Endothelial cell of umbilical vein (primary cell): ENCODE results near the gene PPFIBP2.

Experiments
- JUN ChIP-seq: IDR thresholded peaks from 2 replicates; pipeline ENCODE4 v1.6.1; 2011; ENCODE audit warnings: borderline replicate concordance, low read depth; ENCODE audit not compliant: insufficient read length, insufficient read depth
- POLR2AphosphoS5 ChIP-seq: IDR thresholded peaks from 2 replicates; pipeline ENCODE4 v1.6.1; 2012; ENCODE audit warnings: low read depth, mild to moderate bottlenecking, control low read depth, low read length, moderate library complexity; ENCODE audit not compliant: insufficient read depth
- TF ChIP-seq, protein P1 (sequence below), 2 donors: IDR thresholded peaks; 1 replicate in 1 of 2; 2 replicates in 1 of 2; pipeline ENCODE4 v1.5.1; 2011; ENCODE audit warnings: low read length in 2 of 2, mild to moderate bottlenecking in 2 of 2, moderate library complexity in 2 of 2, control low read depth in 1 of 2, inconsistent platforms in 1 of 2, low read depth in 1 of 2; ENCODE audit not compliant: insufficient read depth in 1 of 2; ENCODE audit errors: extremely low read depth in 1 of 2

DNA sequence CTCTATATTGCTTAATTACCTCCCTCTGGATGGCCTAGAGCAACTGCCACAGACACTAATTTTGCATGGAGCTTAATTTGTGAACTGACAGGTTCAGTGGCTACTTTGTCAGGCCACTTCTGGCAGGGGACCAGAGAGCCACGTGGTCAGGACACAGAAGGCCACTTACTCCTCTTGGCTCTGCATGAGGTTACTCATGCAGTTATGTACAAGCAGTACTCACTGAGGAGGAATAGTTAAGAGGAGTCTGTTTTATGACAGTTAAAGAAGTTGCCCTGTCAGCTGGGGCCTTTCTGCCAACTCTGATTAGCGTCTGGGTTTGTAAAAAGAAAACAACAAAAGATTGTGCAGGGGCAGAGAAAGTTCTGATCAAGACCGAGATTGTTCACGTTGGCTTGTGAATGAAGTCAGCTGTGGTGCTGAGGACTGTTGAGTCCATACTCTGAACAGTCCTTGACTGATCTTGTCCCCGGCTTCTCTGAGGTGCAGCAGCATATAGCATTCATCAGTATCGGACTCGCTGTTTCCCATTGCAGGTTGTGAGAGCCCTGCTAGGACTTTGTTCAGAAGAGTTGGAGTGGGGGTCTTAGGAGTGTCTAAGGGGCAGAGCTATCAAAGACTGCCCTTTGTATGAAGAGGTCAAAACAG is 41.4 kb downstream of the PPFIBP2 start:
- TF ChIP-seq, protein P1, sequence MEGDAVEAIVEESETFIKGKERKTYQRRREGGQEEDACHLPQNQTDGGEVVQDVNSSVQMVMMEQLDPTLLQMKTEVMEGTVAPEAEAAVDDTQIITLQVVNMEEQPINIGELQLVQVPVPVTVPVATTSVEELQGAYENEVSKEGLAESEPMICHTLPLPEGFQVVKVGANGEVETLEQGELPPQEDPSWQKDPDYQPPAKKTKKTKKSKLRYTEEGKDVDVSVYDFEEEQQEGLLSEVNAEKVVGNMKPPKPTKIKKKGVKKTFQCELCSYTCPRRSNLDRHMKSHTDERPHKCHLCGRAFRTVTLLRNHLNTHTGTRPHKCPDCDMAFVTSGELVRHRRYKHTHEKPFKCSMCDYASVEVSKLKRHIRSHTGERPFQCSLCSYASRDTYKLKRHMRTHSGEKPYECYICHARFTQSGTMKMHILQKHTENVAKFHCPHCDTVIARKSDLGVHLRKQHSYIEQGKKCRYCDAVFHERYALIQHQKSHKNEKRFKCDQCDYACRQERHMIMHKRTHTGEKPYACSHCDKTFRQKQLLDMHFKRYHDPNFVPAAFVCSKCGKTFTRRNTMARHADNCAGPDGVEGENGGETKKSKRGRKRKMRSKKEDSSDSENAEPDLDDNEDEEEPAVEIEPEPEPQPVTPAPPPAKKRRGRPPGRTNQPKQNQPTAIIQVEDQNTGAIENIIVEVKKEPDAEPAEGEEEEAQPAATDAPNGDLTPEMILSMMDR (IDR thresholded peaks at IDR 0.05; ENCODE audit: extremely low read depth in 1 of 2, insufficient read depth in 1 of 2, low read depth in 1 of 2, low read length in 2 of 2) = no peak
- TF ChIP-seq JUN = no peak
- TF ChIP-seq POLR2AphosphoS5 = no peak
